Forelimb muscle (tissue), 1 donor: Measurements from ENCODE around the gene SIRPA. TPM values are rescaled to one million over a fixed set of nuclear protein-coding genes. Genes with fewer than 3 reads are reported as not detected.

Experiments used
- DNase-seq: peaks from one replicate; pipeline ENCODE4 v3.0.0-alpha.2; 2013; ENCODE audit warnings: low read depth
- polyA plus RNA-seq: library from polyadenylated mRNA; unstranded; fragments of 120-200 nt; gene quantifications from one replicate; pipeline ENCODE4 v1.2.1, GENCODE V29; 2013; ENCODE audit not compliant: insufficient read length

SIRPA gene
- polyA plus RNA-seq, 1 donor, result 29.2 TPM

DNA sequence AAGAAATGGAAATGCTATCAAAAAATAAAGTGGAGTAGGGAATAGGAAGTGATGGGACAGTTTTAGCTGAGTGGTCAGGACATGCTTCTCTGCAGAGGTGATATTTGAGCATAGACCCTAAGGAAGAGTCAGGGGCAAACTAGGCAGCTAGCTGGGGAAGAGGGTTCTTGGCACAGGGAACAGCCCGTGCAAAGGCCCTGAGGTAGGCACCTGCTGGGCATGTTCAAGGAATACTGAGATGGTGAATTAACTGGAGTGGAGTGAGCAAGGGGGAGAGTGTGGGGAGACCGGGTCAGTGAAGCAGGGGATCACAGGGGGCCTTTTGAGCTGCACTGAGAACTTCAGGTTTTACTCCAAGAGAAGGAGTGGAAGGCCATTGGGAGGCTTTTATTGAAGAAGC lies 7.5 kb upstream of the SIRPA start:
- DNase-seq, result no peak

DNA sequence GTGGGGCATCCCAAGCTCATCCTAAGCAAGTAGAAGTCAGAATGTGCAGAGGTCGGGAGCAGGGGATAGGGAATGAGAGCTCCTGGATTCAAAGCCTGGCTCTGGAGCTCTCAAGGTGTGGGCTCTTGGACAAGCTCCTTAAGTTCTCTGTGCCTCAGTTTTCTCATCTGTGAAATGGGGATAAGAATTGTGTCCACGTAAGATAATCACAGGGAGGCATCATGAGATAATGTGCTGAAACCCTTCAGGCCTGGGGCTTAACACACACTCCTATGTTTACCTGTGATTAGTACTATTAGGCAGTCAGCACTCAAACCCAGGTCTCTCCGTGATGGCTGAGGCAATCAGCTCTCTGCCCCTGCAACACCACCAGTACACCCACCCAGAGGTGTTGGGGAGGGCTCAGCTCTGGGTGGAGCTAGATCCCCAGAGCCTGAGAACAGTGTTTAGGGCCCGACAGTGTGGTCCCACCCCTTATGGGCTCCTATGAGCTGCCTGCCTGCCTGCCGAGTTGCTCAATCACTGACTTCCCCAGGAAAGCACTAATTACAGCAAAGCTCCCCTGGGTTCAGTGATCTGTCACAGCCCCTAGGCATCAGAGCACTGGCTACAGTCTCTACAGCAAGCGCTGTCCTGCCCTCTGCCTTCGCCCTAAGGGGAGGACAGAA lies 6.3 kb upstream of the SIRPA start:
- DNase-seq, result no peak

DNA sequence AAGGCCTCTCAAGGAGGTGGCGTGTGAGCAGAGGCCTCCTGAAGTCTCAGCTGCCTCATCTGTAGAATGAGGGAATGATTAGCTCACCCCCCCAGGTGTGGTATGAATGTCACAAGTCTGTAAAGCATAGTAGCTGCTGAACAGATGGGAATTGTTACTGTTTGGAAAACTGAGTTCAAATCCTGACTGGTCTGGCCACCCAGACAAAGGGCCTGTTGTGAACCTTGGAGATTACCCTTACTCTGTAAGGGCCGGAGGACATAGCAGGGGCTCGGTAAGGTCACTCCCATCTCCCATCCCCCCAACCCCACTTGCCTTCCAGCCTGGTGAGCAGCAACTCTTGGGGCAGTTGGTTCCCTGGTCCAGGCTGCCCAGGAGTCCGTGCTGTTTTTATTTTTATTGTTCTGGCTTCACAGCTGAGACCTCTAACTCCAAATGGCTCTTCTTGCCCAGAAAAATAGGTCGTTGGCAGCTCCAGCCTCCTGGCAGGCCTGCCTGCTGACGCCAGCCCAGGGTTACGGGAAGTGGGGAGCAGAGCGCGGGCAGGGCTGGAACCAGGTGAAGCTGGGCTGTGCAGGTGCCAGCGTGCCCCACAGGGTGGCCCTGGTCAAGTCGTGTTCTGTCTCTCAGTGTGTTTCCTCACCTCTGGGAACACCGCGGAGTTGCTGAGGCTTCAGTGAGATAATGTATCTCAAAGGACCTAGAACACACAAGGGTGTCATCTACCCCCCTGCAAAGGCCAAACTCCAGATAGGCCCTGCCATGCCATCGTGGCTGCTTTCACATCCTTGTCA lies 4.5 kb upstream of the SIRPA start:
- no peak for DNase-seq

DNA sequence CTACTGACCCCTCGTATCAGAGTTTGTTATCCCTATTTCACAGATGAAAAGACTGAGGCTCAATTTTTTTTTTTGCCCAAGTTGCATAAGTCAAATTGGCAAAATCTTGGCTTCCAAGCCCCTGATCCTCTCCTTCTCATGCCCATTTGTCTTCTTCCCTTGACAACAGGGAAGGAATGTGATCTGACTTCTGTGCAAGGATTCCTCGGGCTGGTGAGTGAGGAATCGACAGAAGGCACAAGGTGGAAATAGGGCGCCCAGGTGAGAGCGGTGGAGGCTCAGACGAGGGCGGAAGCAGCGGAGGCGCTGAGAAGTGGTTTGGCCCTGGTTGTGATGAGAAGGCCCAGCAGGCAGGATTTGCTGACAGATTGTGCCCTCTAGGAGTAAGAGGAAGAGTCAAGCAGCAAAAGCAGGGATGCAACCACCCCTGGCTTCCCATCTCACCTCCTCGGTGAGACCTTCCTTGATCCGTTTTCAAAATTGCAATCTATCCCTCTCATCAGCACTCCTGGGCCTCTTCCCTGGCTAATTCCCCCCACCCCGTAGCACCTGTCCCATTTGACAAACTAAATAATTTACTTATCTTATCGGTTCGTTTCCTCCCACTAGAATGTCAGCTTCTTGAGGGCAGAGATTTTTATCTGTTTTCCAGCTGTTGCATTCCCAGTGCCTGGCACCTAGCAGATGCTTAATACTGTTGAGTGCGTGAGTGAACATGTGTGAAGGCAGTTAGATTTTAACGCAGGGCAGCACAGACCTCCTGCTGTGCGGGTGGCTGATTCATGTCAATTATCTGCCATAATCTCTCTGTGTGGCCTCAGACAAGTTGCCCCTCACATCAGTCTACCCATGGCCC lies 3.7 kb upstream of the SIRPA start:
- DNase-seq, result no peak

DNA sequence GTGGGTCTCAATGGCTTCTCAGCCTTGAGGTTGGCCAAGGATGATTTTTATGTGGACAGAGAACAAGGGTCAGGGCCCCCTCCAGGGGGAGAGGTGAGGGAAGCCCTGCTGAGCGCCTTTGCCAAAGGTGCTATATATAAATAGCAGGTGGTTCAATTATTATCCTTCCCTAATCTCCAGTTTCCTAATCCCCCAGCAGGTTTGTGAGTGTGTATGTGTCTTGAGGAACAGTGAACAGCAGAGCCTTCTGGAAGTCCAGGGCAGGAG lies 3.2 kb upstream of the SIRPA start:
- no peak for DNase-seq

DNA sequence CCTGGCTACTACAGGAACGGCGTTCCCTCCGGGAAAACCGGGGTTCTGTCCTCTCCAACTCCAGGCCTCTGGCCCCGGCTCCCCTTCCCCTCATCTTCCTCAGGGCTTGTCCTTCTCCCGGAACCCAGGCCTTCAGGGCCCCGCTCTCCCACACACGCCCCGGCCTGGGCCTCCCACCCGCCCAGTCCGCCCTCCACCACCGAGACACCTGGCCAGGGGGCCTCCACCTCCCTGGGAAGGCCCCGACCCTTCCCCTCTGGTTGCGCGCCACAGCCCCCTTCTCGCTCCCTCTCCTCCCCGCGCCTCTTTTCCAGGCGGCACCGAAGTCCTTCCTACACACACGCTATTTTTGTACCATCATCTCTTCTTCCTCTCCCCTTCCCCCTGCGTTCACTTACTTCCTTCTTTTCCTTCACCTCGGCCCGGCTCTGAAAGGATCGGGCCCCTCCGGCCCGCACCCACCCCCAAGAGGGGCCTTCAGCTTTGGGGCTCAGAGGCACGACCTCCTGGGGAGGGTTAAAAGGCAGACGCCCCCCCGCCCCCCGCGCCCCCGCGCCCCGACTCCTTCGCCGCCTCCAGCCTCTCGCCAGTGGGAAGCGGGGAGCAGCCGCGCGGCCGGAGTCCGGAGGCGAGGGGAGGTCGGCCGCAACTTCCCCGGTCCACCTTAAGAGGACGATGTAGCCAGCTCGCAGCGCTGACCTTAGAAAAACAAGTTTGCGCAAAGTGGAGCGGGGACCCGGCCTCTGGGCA lies 1.3 kb upstream of the SIRPA start:
- no peak for DNase-seq

DNA sequence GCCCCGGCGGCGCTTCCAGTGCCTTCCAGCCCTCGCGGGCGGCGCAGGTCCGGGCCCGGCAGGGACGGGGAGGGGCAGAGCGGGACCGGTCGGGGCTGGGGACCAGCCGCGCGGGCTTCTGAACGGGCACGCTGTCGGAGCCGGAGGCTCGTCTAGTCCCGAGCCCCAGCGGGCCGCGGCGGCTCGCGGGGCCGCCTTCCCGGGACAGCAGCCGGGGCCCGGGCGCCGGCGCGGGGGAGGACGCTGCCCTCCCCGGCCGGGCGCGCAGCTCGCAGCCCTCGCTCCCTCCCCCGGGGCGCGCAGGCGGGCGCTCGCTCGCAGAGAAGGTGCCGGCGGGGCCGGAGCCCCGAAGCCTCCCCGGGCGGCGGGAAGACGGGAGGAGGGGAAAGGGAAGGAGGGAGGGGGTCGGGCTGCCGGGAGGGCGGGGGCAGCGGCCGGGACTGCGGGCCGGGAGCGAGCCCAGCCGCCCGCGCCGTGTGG lies 696 bp upstream of the SIRPA start:
- DNase-seq, result no peak

DNA sequence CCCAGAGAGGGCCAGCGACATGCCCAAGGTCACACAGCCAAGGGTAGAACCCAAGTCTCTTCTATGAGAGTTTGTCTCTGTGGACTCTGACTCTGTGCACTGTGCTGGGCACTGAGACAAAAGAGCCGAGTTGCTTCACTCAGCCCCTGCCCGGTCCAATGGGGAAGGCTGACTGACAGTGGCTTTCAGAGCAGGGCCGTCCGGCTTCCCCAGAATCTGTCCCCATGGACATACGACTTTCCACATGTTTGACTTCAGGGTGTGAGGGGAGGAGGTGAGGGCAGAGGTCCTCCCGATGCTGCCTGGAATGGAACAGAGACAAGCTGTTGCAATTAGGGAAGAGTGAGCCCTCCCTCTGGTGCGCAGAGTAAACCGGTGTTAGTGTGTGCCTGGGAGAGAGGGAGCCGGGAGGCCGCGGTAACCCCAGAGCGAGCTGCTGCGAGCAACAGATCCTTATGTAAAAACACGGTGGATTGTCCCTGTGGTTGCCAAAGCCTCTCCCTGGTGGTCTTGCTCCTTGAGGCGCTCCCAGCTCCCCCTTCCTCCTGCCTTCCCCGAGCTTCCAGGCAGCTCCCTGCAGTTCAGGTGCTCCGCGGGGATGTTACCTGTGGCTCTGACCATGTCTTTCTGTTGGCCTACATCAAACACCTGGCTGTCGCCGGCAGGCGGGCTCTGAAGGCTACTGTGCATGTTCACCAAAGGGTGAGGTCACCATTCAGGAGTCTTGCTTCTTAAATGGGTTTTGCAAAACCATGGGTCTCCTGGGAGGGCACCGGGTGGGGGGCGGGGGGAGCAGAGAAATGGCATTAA lies 672 bp downstream of the SIRPA start:
- no peak for DNase-seq

DNA sequence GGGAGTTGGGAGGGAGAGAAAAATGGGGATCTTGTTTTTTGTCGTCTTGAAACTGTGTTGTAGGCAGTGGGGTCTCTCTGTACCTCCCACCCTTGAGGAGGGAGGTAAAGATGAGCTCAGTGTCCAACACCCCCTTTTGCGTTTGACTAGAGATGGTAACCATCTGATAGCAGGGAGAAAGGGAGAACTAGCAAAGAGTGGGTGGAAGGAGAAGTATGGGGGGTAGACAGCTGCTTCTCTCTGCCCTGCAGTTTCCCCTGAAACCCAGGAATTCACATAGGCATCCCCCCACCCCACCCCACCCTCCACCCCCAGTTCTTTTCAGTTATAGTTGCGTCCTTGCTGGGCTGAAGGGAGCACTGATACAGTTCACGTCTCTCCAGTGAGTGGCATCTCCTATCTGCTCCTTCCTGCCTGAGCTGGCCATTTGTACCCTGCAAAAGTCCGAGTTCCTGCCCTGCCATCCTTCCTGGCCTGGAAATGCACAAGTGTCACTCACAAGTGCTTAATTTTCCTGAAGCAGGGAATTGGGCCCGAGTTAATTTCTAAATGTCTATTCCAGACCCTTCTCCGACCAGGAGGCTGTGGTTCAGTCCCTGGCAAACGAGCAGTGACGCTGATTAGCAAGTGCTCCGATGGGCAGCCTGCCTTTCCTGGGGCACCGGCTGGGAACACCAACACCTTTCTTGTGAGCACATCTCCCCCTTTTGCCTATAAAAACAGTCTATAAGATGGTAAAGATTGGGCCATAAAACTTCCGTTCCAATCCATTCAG lies 1.5 kb downstream of the SIRPA start:
- no peak for DNase-seq

DNA sequence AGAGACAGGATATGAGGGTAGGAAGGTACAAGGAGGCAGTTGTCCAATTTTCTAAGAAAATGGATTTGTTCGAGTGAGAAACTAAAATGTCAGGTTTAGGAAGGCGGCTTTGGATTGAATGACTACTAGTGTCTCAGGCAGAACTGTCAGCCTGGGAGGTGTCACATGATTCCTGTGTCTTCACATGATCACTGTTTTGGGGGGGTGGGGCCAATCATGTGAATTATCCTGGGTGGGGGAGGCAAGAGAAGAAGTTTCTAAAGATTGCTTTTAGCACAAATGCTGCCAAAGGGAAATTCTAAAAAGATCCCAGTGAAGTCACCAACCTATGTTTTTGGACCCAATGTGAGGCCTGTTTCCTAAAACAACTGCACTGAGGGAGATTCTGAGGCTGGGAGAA lies 2.3 kb downstream of the SIRPA start:
- DNase-seq, result no peak

DNA sequence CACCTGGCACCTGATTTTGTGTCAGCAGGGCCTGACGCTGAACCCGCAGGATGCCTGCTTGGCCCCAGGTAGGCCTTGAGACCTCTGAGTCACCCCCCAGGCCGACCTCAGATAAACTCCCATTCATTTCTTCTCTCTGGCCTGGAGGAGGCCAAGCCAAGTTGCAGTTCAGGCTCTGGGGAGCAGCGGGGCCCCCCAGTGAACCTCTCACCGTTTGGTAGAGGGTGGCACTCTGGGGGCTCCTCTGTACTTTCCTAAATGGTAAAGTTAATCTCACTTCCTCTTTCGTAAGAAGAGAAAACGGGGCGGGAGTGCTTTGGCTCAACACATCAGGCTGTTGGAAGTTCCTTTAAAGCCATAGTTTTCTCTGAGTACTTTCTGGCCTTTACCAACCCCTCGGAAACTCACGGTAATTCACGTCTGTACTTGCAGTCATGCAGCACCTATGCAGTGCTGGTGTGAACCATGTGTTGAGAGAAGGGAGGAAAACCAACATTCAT lies 2.8 kb downstream of the SIRPA start:
- DNase-seq, result no peak

DNA sequence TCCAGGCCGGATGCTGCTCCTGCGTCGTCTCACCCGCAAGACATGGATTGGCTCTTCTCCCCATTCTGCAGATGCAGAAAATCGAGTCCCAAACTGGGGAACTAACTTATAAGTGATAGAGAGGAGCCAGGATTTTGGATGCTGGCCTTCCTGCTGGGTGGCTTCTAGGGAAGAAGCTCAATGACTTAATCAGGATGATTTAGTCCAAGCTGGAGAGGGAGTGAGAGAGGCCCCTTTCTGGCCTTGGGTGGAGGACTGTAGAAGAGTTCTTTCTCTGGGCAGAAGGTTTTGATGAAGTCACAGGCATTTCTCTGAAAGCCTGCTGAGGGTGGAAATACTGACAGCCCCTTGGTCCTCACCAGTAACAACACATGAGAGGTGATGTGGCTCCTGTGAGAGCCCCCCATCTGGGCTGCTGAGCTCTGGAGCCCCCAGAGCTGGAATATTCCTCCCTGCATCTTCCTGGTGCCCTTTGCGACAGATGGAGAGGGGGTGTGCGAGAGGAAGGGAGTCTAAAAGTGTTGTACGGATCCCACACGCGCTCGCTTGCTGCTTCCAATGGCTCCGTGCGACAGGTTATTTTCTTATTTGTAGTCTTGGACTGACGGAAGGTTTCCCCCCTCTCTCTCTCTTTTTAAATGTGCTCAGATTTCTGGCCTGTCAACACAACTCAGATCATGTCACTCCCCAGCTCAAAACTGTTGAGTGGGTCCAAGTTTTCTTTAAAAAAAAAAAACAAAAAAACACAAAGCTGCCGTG lies 3.5 kb downstream of the SIRPA start:
- DNase-seq, result no peak

DNA sequence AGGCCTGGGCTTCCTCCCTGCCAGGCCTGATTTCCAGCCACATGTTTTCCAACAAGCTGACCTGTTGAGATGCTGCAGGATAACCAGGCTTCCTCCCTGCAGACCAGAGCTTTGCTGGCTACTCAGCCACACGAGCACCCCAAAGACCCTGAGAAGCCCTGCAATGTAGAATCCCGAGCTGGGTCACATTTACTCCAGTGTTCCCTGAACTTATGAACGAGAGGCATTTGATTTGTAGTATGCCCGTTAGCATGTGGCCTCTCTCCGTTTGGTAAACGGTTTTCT lies 4.0 kb downstream of the SIRPA start:
- no peak for DNase-seq

DNA sequence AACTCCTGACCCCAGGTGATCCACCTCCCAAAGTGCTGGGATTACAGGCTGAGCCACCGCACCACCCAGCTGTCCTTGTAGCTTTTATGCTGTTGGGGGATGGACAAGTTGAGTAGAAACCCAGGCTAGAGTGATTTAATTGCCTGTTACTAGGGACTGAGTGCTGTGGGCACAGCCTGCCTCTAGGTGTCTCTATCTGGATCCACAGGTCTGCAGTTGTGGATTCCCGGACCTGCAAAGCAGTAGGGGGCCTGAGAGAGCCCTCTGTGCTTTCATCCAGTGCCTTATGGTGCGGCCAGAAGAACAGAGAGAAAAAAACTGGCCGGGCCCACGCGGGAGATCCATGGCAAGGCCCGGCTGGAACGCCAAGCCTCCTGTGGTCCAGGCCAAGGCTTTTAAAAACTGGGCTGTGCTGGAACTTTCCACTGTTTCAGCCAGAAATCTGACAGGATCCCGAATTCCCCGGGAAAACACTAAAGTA lies 5.2 kb downstream of the SIRPA start:
- DNase-seq, result no peak

DNA sequence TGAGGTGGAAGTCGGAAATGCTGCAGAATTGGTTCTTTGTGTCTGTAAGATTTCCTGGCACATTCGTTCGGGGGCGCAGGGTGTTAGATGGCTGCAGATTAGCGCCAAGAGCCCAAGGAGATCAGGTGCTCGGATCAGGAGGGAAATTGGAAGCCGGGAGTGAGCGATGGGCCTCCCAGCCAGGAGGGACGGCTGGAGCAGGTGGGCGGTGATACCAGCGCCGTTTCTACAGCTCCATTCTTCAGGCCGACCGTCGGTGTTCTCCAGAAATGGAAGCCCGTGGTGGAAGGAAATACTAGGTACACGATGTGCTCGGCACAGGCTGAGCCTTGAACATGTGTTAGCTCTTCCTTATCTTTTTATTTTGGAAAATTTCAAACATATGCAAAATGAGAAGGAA lies 6.5 kb downstream of the SIRPA start:
- no peak for DNase-seq

DNA sequence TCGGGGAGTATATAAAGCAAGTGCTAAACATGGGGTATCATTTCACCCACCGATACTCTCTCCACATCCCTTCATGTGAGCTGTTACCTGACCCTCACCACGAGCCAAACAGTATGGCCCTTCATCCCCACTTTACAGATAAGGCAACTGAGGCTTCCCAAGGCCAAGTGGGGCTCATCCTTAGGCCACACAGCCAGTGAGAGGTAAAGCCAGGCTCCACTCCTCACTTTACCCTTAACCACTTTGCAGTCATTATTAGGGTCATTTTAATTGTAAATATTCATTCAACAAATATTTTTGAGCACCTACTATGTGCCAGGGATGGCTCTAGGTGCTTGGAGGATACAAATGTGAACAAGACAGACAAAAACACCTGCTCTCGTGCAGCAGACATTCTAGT lies 7.0 kb downstream of the SIRPA start:
- no peak for DNase-seq

DNA sequence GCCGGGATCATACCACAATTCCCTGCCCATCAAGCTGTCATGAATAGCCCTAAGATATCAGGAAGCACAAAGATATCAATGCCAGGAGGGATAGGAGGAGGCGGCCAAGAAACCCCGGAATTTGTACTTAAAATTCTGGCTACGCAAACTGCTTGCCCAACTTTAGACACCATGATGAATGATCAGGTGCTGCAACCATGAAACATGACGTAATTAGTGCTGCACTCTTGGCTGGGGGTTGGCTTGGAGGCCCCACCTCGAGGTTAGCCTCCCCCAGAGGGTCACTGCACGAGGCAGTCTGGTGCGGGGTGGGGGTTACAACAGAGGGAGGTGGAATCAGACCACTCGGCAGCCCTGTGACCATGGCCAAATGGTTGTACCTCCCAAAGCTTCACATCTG lies 8.9 kb downstream of the SIRPA start:
- no peak for DNase-seq

DNA sequence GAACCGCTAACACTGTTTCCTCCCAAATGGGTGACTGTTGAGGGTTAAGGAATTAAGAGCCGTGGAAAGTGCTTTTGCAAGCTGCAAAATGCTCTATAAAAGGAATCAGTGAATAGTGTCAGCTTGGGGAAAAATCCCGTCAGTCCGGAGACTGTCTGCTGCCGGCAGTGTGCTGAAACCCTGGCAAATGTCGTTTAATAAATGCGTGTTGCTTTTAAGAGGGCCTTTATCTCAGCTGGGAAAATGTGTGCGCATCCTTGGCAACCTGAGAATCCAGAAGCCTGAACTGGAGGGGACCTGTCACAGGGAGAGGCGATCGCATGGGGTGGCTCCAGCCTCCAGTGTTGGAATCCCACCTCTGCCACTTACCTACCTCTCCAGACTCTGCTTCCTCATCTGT lies 9.8 kb downstream of the SIRPA start:
- no peak for DNase-seq

DNA sequence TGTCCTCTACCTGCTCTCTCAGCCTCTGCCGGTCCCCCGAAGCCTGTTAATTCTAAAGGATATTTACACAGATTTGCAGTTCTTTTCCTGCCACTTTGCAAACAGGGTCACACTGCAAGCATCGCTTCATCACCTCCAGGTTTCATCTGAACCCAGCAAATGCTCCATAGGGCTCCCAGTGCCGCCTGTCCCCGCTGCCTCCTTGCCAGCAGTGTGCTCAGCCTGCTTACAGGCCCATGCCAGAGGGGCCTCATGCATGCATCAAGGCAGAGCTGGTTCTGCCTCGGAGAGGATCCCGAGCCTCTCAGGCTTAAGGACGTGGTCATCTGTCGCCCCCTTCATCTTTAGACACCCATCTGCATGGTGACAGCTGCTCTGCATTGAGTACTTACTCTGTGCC lies 10.5 kb downstream of the SIRPA start:
- no peak for DNase-seq
